K562 (cell line): ENCODE measurements around the gene MED19. TPM values are rescaled to one million over a fixed set of nuclear protein-coding genes. Genes with fewer than 3 reads are reported as not detected.
A peak's percentile ranks its signal among the peaks of the same experiment; 100 is the strongest.

ENCODE experiments used
- ATAC-seq: fragments of 200-7000 bp; cut with Tn5 transposase; 3 replicates; pipeline ENCODE4 v1.9.1; 2020; ENCODE audit warnings: moderate library complexity
- BruUV-seq: library from RNA; stranded (reverse); fragments of 400-500 nt; replicated peaks from 2 replicates; lab custom pipeline; 2021; lab: Mats Ljungman, UMichigan
- CTCF ChIA-PET: fragments of 300-600 bp; formaldehyde crosslinking; extraction: SDS; loops from one replicate; lab custom pipeline; 2021; ENCODE audit warnings: low intra/inter-chr PET ratio; lab: Yijun Ruan, JAX
- POLR2A ChIA-PET: fragments of 300-600, 350-650 bp; sonication (Branson Sonifier 250); formaldehyde crosslinking; extraction: SDS; loops from one replicate; lab custom pipeline; 2021; ENCODE audit warnings: antibody characterized with exemption, inconsistent platforms; lab: Yijun Ruan, JAX
- DNase-seq, 4 experiments: peaks; one replicate each; pipeline versions ENCODE4 v3.0.0 to v3.0.0-alpha.2; 2011 to 2018; ENCODE audit warnings: low spot score in 3 of 4, mixed read lengths in 3 of 4; ENCODE audit errors: extremely low read depth in 1 of 4
- FAIRE-seq: peaks from 2 replicates; lab custom pipeline; 2011; peaks lifted over from hg19 to GRCh38; lab: Jason Lieb, UNC
- H2AFZ ChIP-seq: 2 replicates; pipeline ENCODE4 v1.6.0; 2011; ENCODE audit warnings: low read depth, low read length, control low read depth, inconsistent platforms
- H3K27ac ChIP-seq: fragments of 200-600 bp; 3 replicates; pipeline ENCODE4 v1.8.0; 2011; ENCODE audit warnings: low read depth, mild to moderate bottlenecking, control low read depth, inconsistent platforms, low read length, moderate library complexity, mixed read lengths; ENCODE audit errors: extremely low read depth
- H3K27me3 ChIP-seq, 2 experiments: fragments of 300-600 bp in 1 of 2; 2 replicates in 1 of 2; 3 replicates in 1 of 2; pipeline versions ENCODE4 v1.6.0 to v1.8.0; 2011; ENCODE audit warnings: inconsistent platforms in 2 of 2, low read length in 2 of 2, mild to moderate bottlenecking in 1 of 2, mixed read lengths in 1 of 2, moderate library complexity in 1 of 2; ENCODE audit not compliant: control insufficient read depth in 2 of 2, insufficient read depth in 2 of 2
- H3K36me3 ChIP-seq: fragments of 300-600 bp; 3 replicates; pipeline ENCODE4 v1.8.0; 2011; ENCODE audit warnings: mild to moderate bottlenecking, low read length, inconsistent platforms; ENCODE audit not compliant: control insufficient read depth, insufficient read depth
- H3K4me1 ChIP-seq, 2 experiments: fragments of 200-600 bp in 1 of 2; replicated peaks in 1 of 2; 2 replicates in 1 of 2; 3 replicates in 1 of 2; pipeline versions ENCODE4 v1.5.1 to v1.8.0; 2011; ENCODE audit warnings: inconsistent platforms in 2 of 2, low read length in 2 of 2, mild to moderate bottlenecking in 1 of 2, mixed read lengths in 1 of 2, moderate library complexity in 1 of 2; ENCODE audit not compliant: control insufficient read depth in 2 of 2, insufficient read depth in 2 of 2
- H3K4me2 ChIP-seq: 2 replicates; pipeline ENCODE4 v1.6.1; 2011; ENCODE audit warnings: low read length, control low read depth, inconsistent platforms, mixed read lengths; ENCODE audit not compliant: insufficient read depth
- H3K4me3 ChIP-seq: fragments of 200-600 bp; sonication (generic), shearing (Covaris generic); 2 replicates; pipeline ENCODE4 v1.5.1; 2016; ENCODE audit warnings: control low read depth, inconsistent platforms
- H3K79me2 ChIP-seq: fragments of 200-600 bp; 3 replicates; pipeline ENCODE4 v1.8.0; 2011; ENCODE audit warnings: low read length, inconsistent platforms; ENCODE audit not compliant: control insufficient read depth, insufficient read depth
- H3K9ac ChIP-seq, 2 experiments: 2 replicates each; pipeline versions ENCODE4 v1.6.0 to v1.6.1; 2011; ENCODE audit warnings: low read depth in 2 of 2, low read length in 2 of 2, control low read depth in 1 of 2, inconsistent platforms in 1 of 2, mild to moderate bottlenecking in 1 of 2, mixed read lengths in 1 of 2; ENCODE audit not compliant: insufficient read depth in 1 of 2
- H3K9me1 ChIP-seq: one replicate; pipeline ENCODE4 v1.6.0; 2011; ENCODE audit warnings: inconsistent platforms, mild to moderate bottlenecking, low read length, moderate library complexity; ENCODE audit not compliant: control insufficient read depth, insufficient read depth
- H3K9me3 ChIP-seq: replicated peaks from 2 replicates; pipeline ENCODE4 v1.5.1; 2011; ENCODE audit warnings: low read depth, low read length, inconsistent platforms; ENCODE audit not compliant: control insufficient read depth, insufficient read depth
- H4K20me1 ChIP-seq: replicated peaks from 2 replicates; pipeline ENCODE4 v1.6.1; 2011; ENCODE audit warnings: low read length, inconsistent platforms, mixed read lengths; ENCODE audit not compliant: control insufficient read depth, insufficient read depth
- ESRRA ChIP-seq: fragments of 450-650 bp; IDR thresholded peaks from 2 replicates; pipeline ENCODE4 v1.6.1; 2014; ENCODE audit warnings: low read depth, mild to moderate bottlenecking, moderate library complexity, borderline replicate concordance
- HMGN3 ChIP-seq: IDR thresholded peaks from 2 replicates; pipeline ENCODE4 v1.6.1; 2011; ENCODE audit warnings: borderline replicate concordance, low read depth, mild to moderate bottlenecking, mixed read lengths, low read length; ENCODE audit not compliant: insufficient read length; ENCODE audit errors: extremely low read depth
- MTA1 ChIP-seq: fragments of 450-650 bp; IDR thresholded peaks from 2 replicates; pipeline ENCODE4 v1.6.1; 2017; ENCODE audit warnings: borderline replicate concordance
- NEUROD1 ChIP-seq: fragments of 150-350 bp; IDR thresholded peaks from 2 replicates; pipeline ENCODE4 v1.6.1; 2014; ENCODE audit warnings: borderline replicate concordance, low read length, low read depth; ENCODE audit not compliant: partially characterized antibody
- ZFP36 ChIP-seq: fragments of 150-350 bp; IDR thresholded peaks from 2 replicates; pipeline ENCODE4 v1.6.1; 2018; ENCODE audit warnings: low read length, low read depth; ENCODE audit not compliant: partially characterized antibody
- ZNF140 ChIP-seq: fragments of 250-450 bp; sonication (Bioruptor Pico); IDR thresholded peaks from 2 replicates; pipeline ENCODE4 v1.8.0; 2021; ENCODE audit warnings: moderate library complexity, mild to moderate bottlenecking, inconsistent platforms
- ZNF274 ChIP-seq: IDR thresholded peaks from 2 replicates; pipeline ENCODE4 v1.6.1; 2011; ENCODE audit warnings: low read depth, mild to moderate bottlenecking, low read length, moderate library complexity, borderline replicate concordance
- WGBS: fragments of 100-300 bp; shearing (Covaris generic); methylation state at CpG from one replicate; pipeline ENCODE4 v1.1.6; 2016; ENCODE audit warnings: low coverage, mixed read lengths; ENCODE audit not compliant: insufficient coverage; ENCODE audit errors: missing lambda C conversion rate; 5-methylcytosine and 5-hydroxymethylcytosine counted together
- in situ Hi-C: fragments of 300-500 bp; cut with MboI; formaldehyde crosslinking; loops from 4 replicates; pipeline ENCODE4 v1.15.0; 2018; ENCODE audit warnings: inconsistent platforms, mixed read lengths
- intact Hi-C: fragments of 100-400 bp; cut with micrococcal nuclease; formaldehyde crosslinking; loops from 2 replicates; pipeline ENCODE4 v1.14.2; 2022
- polyA plus RNA-seq, 8 experiments: library from polyadenylated mRNA; depleted of rRNA in 4 of 8; stranded (reverse) in 5 of 8; unstranded in 3 of 8; fragments of >200 nt; fragmentation: Nextera tagmentation in 2 of 8; fragmentation: Illumina TruSeq in 1 of 8; extraction: Ambion mirVana in 2 of 8; extraction: Trizol in 1 of 8; gene quantifications; 2 replicates each; pipeline versions ENCODE4 v1.2.1 to v1.2.3, GENCODE V29; 2011 to 2014; ENCODE audit warnings: inconsistent platforms in 1 of 8, missing spikeins in 1 of 8
- total RNA-seq, 7 experiments: library from RNA; depleted of rRNA in 6 of 7; stranded (reverse); fragments of >200 nt in 6 of 7; fragmentation: Illumina TruSeq in 2 of 7; extraction: Trizol in 2 of 7; gene quantifications; 2 replicates each; pipeline versions ENCODE4 v1.2.1 to v1.2.3, GENCODE V29; 2011 to 2021; ENCODE audit warnings: low replicate concordance in 1 of 7
- TF ChIP-seq, protein P1 (sequence below): IDR thresholded peaks from 3 replicates; pipeline ENCODE4 v1.6.1; 2011; ENCODE audit warnings: borderline replicate concordance, mild to moderate bottlenecking; ENCODE audit not compliant: insufficient read length, insufficient read depth

MED19 gene
- total and polyA plus RNA-seq, 9 of the 15 experiments (the other 6 are each of a cell fraction or from before 2014, with no cell fraction given), result 7.3 to 23.5 (median 15.0) TPM

- TF ChIP-seq HMGN3 (no peak), ESRRA (no peak), ZNF274 (no peak), MTA1 (no peak), ZNF140 (CRISPR knock-in tag) (no peak), NEUROD1 (no peak)
- TF ChIP-seq, protein P1, sequence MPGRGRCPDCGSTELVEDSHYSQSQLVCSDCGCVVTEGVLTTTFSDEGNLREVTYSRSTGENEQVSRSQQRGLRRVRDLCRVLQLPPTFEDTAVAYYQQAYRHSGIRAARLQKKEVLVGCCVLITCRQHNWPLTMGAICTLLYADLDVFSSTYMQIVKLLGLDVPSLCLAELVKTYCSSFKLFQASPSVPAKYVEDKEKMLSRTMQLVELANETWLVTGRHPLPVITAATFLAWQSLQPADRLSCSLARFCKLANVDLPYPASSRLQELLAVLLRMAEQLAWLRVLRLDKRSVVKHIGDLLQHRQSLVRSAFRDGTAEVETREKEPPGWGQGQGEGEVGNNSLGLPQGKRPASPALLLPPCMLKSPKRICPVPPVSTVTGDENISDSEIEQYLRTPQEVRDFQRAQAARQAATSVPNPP, result no peak
These were observed 43.6 kb downstream of the MED19 start (continued) for GRCh38 chr11:57668434-57668782.

DNA sequence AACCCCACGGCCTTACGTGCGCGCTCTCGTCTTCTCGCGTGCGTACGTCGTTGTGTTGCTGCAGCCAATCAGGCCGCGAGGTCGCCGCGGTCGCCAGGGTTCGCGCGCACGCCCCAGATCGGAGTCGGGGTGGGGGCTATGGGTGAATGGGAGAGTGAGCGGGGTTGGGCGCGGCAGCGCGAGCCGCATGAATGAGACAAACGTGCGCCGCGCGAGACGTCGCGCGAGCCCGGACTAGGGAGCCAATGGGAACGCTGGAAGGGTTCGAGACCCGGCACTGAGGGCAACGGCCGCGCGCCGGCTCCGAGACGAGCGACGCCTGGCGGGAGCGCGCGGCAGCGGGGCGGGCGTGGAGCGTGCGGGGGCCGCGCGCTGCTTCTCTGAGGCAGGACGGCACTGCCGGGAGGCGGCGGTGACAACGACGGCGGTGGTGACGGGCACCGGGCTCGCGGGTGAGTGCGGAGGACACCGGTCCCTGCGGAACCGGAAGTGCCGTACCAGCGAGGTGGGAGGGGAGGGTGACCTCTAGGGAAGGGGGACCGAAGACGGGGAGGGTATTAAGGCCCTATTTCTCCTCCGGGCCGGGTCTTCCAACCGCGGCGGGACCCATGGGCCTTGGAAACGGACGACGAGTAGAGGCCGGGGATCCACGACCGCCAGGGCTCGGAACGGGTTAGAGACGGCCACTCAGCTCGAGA is 44.1 kb downstream of the MED19 start, which contains the start of gene ZDHHC5:
ZDHHC5 (plus strand) TSS at position 379 of the 698 bp plus-strand sequence. CDS start 4,977 bp downstream, outside the sequence.
- ATAC-seq, result peak; percentile 94
- peak; percentile 41 for TF ChIP-seq ZFP36

More for the DNA sequence above, 44.1 kb downstream of the MED19 start, which contains the start of gene ZDHHC5:
- Histone ChIP-seq H4K20me1 (no peaks in the 10 kb centered on the region), H3K27me3 (no peaks in the 10 kb centered on the region), H3K4me2 (peak within 1 kb of the TSS; percentile 96), H3K4me3 (peak within 1 kb of the TSS; percentile 98), H3K4me1 (peaks cover 8 to 9% of the 10 kb centered on the region in 2 experiments; a peak in 4 of 5 replicates), H2AFZ (peak within 1 kb of the TSS; percentile 99), H3K36me3 (peaks cover 27% of the 10 kb centered on the region), H3K9ac (peak within 1 kb of the TSS; percentile 99 to 100), H3K9me3 (no peaks in the 10 kb centered on the region), H3K27ac (peak within 1 kb of the TSS; percentile 99), H3K79me2 (peaks cover 50% of the 10 kb centered on the region), H3K9me1 (no peaks in the 10 kb centered on the region)
- under 1% methylated on average over 67 of the region's 96 CpGs for WGBS
- ChIA-PET POLR2A (interaction anchor here (0.5 to 1.6 kb wide), 4 partner anchors 9 to 113 kb away, joined by 3 to 6 read pairs (median 4); partner anchors contain the start of genes CLP1 and UBE2L6), CTCF (interaction anchor here (1.1 kb wide), 1 partner anchor 133 kb away, joined by 3 read pairs; no protein-coding TSS in a partner anchor)
- FAIRE-seq (peak; percentile 98), DNase-seq (peak; percentile 97 to 99 (median 98))
- no TSS peak for BruUV-seq
- in situ Hi-C loops, result loop anchor here (10.0 to 25.0 kb wide), 2 partner anchors 137 to 844 kb away; partner anchors contain the start of gene OR5B21
- intact Hi-C loops, result loop anchor here (1.0 to 10.0 kb wide), 6 partner anchors 44 to 910 kb away; partner anchors contain the start of genes MED19, SELENOH and TMX2
